Stimulated activated CD8-positive, alpha-beta memory T cell treated with anti-CD3 and anti-CD28 coated beads, Interleukin-7, amount 100 ng/mL, for 48 hours (primary cell): Measurements from ENCODE around the gene LARP6.
A peak's percentile ranks its signal among the peaks of the same experiment; 100 is the strongest.
"Not testable (repeated sequence)": the region's sequence is repeated elsewhere in the genome, so short reads cannot be mapped to it uniquely, and the experiment has no call there.

Experiments
- DNase-seq, 2 donors: peaks; one replicate each; pipeline ENCODE4 v3.0.0-alpha.2; 2020; ENCODE audit warnings: low read depth in 1 of 2; ENCODE audit errors: extremely low read depth in 1 of 2

Gene LARP6

GRCh38 chr15:70853973-70854665 lies at the start of gene LARP6:
TSS of gene LARP6 (minus strand) at chr15:70854157. CDS start at chr15:70854088, 69 bp downstream.
- DNase-seq: peak in 1 of 2 donors; percentile 0

DNA sequence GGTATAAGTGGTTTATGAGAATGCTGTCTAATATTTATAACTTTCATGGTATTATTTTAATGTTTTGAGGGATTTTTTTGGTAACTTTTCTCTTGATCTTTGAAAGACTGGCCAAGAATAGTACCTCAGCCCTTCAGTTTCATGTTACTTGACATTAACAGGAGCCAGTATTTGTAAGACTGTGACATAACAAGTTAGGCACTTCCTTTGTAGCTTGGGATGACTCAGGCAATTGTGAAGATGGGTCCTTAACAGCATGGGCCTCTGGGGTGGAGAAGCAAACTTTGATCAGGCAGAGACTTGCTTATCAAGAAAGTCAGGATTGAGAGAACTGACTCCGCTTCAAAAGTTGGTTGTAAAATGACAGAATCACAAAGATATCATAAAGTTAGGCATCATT lies 48.1 kb upstream of the LARP6 start:
- DNase-seq: no peak

GRCh38 chr15:70892912-70893560 lies 39.1 kb upstream of the LARP6 start:
- DNase-seq: no peak

GRCh38 chr15:70892002-70892911 lies 38.3 kb upstream of the LARP6 start, which contains the start of the genes LRRC49 and THAP10:
TSS of gene LRRC49 (plus strand) at chr15:70892826. CDS start at chr15:70892895, 69 bp downstream.
TSS of gene THAP10 (minus strand) at chr15:70892433. CDS start at chr15:70892272, 161 bp downstream.
- peak; percentile 6 to 37 for DNase-seq

DNA sequence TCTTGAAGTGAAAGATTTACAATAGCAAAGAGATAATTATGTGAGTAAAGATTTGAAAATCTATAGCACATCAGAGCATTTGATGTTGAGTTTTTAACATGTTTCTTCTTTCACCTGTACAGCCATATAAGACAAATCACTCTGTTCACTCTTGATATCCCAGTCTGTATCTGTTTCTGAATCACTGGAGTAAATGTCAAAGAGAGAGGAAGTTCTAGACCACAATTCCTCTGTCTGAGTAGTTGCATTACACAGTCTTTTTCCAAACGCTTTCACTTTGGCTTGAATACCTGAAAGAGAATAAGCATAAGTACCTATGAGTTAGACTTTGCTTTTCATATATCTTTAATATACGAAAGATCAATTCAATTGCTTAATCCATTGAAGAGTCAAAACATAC lies 28.4 kb upstream of the LARP6 start:
- no peak for DNase-seq

DNA sequence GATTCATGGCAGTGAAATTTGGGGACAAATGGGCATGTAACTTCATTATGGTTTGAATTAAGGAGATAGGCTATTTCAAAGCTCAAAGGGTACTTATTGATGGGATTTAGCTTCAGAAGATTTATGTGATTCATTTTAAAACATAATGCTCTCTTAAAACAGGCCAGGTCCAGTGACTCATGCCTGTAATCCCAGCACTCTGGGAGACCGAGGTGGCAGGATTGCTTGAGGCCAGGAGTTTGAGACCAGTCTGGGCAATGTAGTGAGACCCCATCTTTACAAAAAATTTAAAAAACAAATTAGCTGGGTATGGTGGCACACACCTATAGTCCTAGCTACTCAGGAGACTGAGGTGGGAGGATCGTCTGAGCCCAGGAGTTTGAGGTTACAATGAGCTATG lies 26.8 kb upstream of the LARP6 start:
- no peak for DNase-seq

GRCh38 chr15:70879401-70879800 lies 25.4 kb upstream of the LARP6 start:
- no peak for DNase-seq

DNA sequence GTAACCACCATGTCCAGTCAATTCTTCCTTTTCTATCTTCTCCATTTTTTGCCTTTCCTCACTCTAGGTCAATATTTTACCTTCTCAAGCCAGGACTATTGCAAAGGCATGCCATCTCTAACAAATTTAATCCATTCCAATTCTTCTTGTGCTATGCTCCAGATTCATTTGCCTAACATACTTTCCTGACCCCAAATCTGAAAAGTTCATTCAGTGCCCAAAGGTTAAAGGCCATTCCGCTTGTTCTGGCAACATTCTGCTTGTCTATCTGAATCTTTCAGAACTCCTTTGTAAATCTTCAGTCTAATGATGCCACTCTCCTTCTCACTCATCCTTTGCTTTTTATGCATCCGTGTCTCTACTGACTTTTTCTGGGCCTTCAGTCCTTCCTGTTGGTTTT lies 22.7 kb upstream of the LARP6 start:
- DNase-seq: no peak

- no peak for DNase-seq
Measured at GRCh38 chr15:70876011-70876410, 22.1 kb upstream of the LARP6 start.

DNA sequence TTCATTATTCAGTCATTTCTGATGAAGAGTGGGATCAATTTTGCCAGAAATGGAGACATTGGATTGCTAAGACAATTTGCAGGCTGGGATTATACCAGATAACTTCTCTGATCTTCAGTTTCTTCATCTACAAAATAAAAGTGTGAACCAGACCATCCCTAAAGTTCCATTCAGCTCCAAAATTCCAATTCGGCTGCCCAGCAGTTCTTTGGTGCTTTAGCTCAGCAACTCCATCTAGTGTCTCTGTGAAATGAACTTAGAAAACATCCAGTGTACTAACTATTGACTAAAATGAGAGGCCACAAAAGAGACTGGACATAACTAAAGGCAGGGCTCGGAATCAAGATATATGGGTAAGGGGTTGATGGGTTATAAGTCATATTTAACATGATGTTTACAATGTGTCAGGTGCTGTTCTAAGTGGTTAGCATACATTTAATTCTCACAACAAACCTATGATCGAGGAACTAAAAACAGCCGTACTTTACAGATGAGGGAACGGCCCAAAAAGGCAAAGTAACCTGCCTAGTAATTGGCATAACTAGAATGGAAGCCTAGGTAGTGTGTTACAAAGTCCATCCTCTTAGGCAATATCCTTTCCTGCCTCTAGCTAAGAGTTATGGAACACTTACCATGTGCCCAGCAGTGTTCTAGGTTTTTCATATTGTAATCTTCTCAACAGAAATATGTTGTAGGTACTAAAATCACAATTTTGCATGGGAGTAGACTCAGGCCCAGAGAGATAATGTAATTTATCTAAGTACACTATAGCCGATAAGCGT lies 21.2 kb upstream of the LARP6 start:
- no peak for DNase-seq

DNA sequence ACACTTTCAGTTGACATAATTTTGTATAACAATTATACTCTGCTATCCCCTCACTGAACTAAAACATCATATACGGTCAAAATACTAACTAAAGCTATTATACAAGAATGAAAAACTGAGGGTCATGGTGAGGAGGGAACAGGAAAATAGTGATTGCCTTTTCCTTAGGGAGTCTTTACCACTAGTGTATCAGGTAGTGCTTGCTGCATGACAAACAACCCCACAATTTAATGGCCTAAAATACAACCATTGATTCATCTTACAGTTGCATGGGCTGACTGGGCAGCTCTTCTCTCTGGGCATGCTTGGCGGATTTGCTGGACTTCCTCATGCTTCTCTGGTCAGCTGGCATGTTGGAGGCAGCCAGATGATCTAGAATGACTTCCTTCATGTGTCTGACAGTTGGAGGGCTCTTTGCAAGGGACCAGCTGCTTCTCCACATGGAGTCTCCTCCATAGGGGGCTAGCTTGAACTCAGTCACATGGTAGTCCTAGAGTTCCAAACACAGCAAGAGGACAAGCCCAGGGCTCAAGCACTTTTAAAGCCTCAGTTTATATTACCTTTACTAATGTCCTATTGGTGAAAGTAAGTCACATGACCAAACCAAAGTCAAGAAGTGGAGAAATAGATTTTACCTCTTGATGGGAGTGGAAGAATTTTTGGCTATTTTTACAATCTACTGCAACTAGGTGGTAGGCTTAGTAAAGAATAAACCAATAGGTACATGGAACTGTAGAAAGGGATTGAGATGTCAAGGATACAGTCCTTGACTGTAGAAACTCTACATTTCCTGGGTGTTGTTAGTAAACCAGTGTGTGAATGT lies 19.5 kb upstream of the LARP6 start:
- no peak for DNase-seq

GRCh38 chr15:70871490-70871889 lies 17.5 kb upstream of the LARP6 start:
- DNase-seq: not testable (repeated sequence)

GRCh38 chr15:70870051-70870450 lies 16.1 kb upstream of the LARP6 start:
- no peak for DNase-seq

DNA sequence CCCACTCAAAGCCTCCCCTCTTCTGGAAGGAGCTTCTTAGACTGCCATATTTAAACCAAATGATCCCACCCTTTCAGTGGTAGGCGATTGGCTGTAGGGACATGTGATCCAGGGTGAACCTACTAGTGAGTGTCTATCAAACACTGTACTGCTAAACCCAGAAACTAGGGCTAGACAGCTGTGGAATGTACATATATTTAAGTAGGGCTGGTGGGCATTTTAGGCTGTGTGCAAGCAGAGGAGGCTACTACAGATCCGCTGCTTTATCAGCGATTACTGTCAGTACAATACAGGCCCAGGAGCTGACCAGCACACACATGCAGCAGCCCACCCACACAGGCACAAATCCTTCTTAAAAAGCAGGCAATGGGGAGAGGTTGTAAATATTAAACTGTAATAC lies 15.4 kb upstream of the LARP6 start:
- DNase-seq: no peak

GRCh38 chr15:70867911-70868467 lies 14.0 kb upstream of the LARP6 start:
- no peak for DNase-seq

- DNase-seq: no peak
Measured at GRCh38 chr15:70866982-70867641, 13.2 kb upstream of the LARP6 start.

- no peak for DNase-seq
Measured at GRCh38 chr15:70863450-70864218, 9.7 kb upstream of the LARP6 start.

GRCh38 chr15:70859998-70860397 lies 6.0 kb upstream of the LARP6 start:
- DNase-seq: no peak
